ENCODE data around the gene SPATA20. TPM values are rescaled to one million over a fixed set of nuclear protein-coding genes. Genes with fewer than 3 reads are reported as not detected.

The SPATA20 gene
- total and polyA plus RNA-seq, 2 of the 13 experiments (the other 11 are each of a cell fraction or from before 2014, with no cell fraction given): 36.1 to 64.8 TPM

DNA sequence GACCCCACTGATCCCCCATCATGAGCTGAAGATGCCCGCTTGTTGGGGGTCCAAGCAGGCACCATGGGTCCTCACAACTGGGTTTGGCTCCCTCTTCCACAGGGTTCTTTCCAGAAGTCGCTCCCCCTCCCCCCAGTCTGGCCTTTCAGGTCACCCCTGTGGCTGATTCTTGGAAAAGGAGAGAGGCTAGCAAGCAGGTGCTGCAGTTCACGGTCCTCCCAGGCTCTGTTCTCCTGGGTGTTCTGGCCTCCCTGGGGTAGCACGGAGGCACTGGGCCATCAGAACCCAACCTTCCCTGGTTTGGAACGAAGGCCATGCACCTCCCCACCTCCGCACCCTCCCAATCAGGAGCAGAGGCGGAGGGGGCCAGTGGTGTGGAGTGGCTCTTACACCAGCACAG lies 32.4 kb downstream of the SPATA20 start (continued):
- TF ChIP-seq, protein P1, sequence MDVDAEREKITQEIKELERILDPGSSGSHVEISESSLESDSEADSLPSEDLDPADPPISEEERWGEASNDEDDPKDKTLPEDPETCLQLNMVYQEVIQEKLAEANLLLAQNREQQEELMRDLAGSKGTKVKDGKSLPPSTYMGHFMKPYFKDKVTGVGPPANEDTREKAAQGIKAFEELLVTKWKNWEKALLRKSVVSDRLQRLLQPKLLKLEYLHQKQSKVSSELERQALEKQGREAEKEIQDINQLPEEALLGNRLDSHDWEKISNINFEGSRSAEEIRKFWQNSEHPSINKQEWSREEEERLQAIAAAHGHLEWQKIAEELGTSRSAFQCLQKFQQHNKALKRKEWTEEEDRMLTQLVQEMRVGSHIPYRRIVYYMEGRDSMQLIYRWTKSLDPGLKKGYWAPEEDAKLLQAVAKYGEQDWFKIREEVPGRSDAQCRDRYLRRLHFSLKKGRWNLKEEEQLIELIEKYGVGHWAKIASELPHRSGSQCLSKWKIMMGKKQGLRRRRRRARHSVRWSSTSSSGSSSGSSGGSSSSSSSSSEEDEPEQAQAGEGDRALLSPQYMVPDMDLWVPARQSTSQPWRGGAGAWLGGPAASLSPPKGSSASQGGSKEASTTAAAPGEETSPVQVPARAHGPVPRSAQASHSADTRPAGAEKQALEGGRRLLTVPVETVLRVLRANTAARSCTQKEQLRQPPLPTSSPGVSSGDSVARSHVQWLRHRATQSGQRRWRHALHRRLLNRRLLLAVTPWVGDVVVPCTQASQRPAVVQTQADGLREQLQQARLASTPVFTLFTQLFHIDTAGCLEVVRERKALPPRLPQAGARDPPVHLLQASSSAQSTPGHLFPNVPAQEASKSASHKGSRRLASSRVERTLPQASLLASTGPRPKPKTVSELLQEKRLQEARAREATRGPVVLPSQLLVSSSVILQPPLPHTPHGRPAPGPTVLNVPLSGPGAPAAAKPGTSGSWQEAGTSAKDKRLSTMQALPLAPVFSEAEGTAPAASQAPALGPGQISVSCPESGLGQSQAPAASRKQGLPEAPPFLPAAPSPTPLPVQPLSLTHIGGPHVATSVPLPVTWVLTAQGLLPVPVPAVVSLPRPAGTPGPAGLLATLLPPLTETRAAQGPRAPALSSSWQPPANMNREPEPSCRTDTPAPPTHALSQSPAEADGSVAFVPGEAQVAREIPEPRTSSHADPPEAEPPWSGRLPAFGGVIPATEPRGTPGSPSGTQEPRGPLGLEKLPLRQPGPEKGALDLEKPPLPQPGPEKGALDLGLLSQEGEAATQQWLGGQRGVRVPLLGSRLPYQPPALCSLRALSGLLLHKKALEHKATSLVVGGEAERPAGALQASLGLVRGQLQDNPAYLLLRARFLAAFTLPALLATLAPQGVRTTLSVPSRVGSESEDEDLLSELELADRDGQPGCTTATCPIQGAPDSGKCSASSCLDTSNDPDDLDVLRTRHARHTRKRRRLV (CRISPR knock-in tag; IDR thresholded peaks at IDR 0.05): no peak
- TF ChIP-seq ZBTB7B (CRISPR knock-in tag; IDR thresholded peaks at IDR 0.05): no peak

DNA sequence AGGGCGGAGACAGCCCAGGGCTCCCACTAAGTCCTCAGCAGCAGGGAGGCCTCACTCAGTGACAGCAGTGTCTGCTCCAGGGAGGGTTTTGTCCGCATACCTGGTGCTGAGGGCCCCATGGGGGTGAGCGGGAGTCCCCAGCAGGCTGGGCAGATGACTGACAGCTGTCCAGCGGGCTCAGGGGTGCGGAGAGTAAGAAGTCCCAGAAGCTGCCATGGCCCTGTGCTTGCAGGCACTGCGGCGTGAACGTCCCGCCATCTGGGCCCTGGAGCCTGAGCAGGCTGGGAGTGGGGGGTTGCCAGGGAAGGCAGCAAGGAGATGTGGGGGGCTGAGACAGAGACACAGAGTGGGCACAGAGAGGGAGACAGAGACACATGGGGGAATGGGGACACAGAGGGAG lies 33.7 kb downstream of the SPATA20 start:
- no TSS peak for BruUV-seq (replicated peaks)
- in situ Hi-C loops (cut with HindIII; ENCODE audit: extremely low pct_ligation_motif_present, low pct_unique_long_range_greater_than_20kb): no loop called here
- intact Hi-C loops (cut with micrococcal nuclease; ENCODE audit: unreplicated experiment): no loop called here
- Histone ChIP-seq H3K9me3 (ENCODE audit: low read length) (no peaks in the 10 kb centered on the region), H3K4me3 (replicated peaks in 1 of 3; ENCODE audit: insufficient read depth in 1 of 3, low read depth in 2 of 3, low read length in 3 of 3) (no peak overlapping the region), H3K9ac (ENCODE audit: insufficient read depth, low read depth, low read length) (no peak overlapping the region), H3K4me1 (ENCODE audit: insufficient read depth, low read length) (no peaks in the 10 kb centered on the region), H4K20me1 (ENCODE audit: insufficient read depth, low read length) (no peaks in the 10 kb centered on the region), H3K4me2 (ENCODE audit: low read depth, low read length) (no peak overlapping the region), H2AFZ (ENCODE audit: low read length) (no peak overlapping the region), H3K27ac (ENCODE audit: extremely low read length, insufficient read depth, low read length) (no peak overlapping the region), H3K27me3 (ENCODE audit: control insufficient read depth in 1 of 2, insufficient read depth in 2 of 2, low read length in 2 of 2) (peaks cover 19 to 93% of the 10 kb centered on the region in 2 experiments), H3K36me3 (replicated peaks in 1 of 2; ENCODE audit: control insufficient read depth in 1 of 2, insufficient read depth in 2 of 2, low read length in 2 of 2) (no peaks in the 10 kb centered on the region), H3K79me2 (ENCODE audit: insufficient read depth, low read length) (no peaks in the 10 kb centered on the region)
- DNase-seq (ENCODE audit: low spot score) (no peak), FAIRE-seq (no peak), ATAC-seq (no peak)
- WGBS (ENCODE audit: low lambda C conversion rate): 59% methylated on average over 7 of the region's 9 CpGs
- ChIA-PET CTCF (ENCODE audit: low intra/inter-chr PET ratio, low total read pairs) (no interaction called here), POLR2A (no interaction called here)
- TF ChIP-seq CBX1 (IDR thresholded peaks at IDR 0.05; ENCODE audit: low read depth) (no peak), GLI4 (CRISPR knock-in tag; IDR thresholded peaks at IDR 0.05; ENCODE audit: borderline replicate concordance) (no peak), NR2C2 (CRISPR knock-in tag; IDR thresholded peaks at IDR 0.05; ENCODE audit: borderline replicate concordance) (no peak), MYNN (CRISPR knock-in tag; IDR thresholded peaks at IDR 0.05; ENCODE audit: low read depth) (no peak), NONO (IDR thresholded peaks at IDR 0.05) (no peak), NONO (CRISPR knock-in tag; conservative IDR thresholded peaks at IDR 0.05) (no peak), ZNF652 (CRISPR knock-in tag; IDR thresholded peaks at IDR 0.05; ENCODE audit: borderline replicate concordance, low read depth) (no peak), ZNF33B (CRISPR knock-in tag; IDR thresholded peaks at IDR 0.05) (no peak), ZBTB21 (CRISPR knock-in tag; IDR thresholded peaks at IDR 0.05) (no peak)
- TF ChIP-seq, protein P2, sequence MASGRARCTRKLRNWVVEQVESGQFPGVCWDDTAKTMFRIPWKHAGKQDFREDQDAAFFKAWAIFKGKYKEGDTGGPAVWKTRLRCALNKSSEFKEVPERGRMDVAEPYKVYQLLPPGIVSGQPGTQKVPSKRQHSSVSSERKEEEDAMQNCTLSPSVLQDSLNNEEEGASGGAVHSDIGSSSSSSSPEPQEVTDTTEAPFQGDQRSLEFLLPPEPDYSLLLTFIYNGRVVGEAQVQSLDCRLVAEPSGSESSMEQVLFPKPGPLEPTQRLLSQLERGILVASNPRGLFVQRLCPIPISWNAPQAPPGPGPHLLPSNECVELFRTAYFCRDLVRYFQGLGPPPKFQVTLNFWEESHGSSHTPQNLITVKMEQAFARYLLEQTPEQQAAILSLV (CRISPR knock-in tag; IDR thresholded peaks at IDR 0.05; ENCODE audit: borderline replicate concordance): no peak
- TF ChIP-seq, protein P3, sequence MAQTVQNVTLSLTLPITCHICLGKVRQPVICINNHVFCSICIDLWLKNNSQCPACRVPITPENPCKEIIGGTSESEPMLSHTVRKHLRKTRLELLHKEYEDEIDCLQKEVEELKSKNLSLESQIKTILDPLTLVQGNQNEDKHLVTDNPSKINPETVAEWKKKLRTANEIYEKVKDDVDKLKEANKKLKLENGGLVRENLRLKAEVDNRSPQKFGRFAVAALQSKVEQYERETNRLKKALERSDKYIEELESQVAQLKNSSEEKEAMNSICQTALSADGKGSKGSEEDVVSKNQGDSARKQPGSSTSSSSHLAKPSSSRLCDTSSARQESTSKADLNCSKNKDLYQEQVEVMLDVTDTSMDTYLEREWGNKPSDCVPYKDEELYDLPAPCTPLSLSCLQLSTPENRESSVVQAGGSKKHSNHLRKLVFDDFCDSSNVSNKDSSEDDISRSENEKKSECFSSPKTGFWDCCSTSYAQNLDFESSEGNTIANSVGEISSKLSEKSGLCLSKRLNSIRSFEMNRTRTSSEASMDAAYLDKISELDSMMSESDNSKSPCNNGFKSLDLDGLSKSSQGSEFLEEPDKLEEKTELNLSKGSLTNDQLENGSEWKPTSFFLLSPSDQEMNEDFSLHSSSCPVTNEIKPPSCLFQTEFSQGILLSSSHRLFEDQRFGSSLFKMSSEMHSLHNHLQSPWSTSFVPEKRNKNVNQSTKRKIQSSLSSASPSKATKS (CRISPR knock-in tag; IDR thresholded peaks at IDR 0.05): no peak

Measured in HepG2 (cell line).